Measurements from ENCODE around the gene AIMP1.

The AIMP1 gene

GRCh38 chr4:106368678-106369077 is 52.3 kb downstream of the AIMP1 start, which contains the start of gene GIMD1:
Gene GIMD1 (minus strand): TSS chr4:106368778. CDS start chr4:106367435, 1,343 bp downstream.
- Histone ChIP-seq H3K79me1 (ENCODE audit: low read depth, low read length) (no peaks in the 10 kb centered on the region), H3K27me3 (ENCODE audit: control insufficient read depth in 3 of 3, insufficient read depth in 3 of 3, low read depth in 1 of 3, low read length in 3 of 3) (no peaks in the 10 kb centered on the region), H2BK120ac (ENCODE audit: low read depth, low read length) (no peak within 1 kb of the TSS), H3K4ac (ENCODE audit: low read length) (no peak within 1 kb of the TSS), H4K8ac (ENCODE audit: low read depth, low read length) (no peak within 1 kb of the TSS), H3K27ac (replicated peaks; ENCODE audit: low read length) (no peak within 1 kb of the TSS), H4K91ac (ENCODE audit: low read depth, low read length, poor library complexity) (no peak within 1 kb of the TSS), H3K4me3 (ENCODE audit: low read length in 2 of 2) (no peak within 1 kb of the TSS), H3K9me3 (replicated peaks in 1 of 2; ENCODE audit: control insufficient read depth in 2 of 2, insufficient read depth in 1 of 2, low read depth in 1 of 2, low read length in 2 of 2) (no peaks in the 10 kb centered on the region), H3K4me1 (ENCODE audit: control insufficient read depth in 2 of 2, insufficient read depth in 1 of 2, low read depth in 1 of 2, low read length in 2 of 2) (peaks cover 0 to 7% of the 10 kb centered on the region in 2 donors), H3K18ac (ENCODE audit: low read length) (no peak within 1 kb of the TSS), H3K9ac (ENCODE audit: low read depth, low read length, poor library complexity) (no peak within 1 kb of the TSS), H2AK5ac (ENCODE audit: low read depth, low read length) (no peak within 1 kb of the TSS), H3K23ac (ENCODE audit: low read depth, low read length, poor library complexity) (no peak within 1 kb of the TSS), H2BK5ac (ENCODE audit: low read length) (no peak within 1 kb of the TSS), H2BK15ac (ENCODE audit: low read length) (no peak within 1 kb of the TSS), H2BK12ac (ENCODE audit: low read length) (no peak within 1 kb of the TSS), H3K14ac (ENCODE audit: low read length) (no peak within 1 kb of the TSS), H3K36me3 (replicated peaks in 1 of 2; ENCODE audit: control insufficient read depth in 2 of 2, insufficient read depth in 2 of 2, low read length in 2 of 2) (no peaks in the 10 kb centered on the region), H2AFZ (ENCODE audit: low read length) (peak within 1 kb of the TSS; percentile 81), H3K4me2 (ENCODE audit: insufficient read depth, low read length, poor library complexity, severe bottlenecking) (no peak within 1 kb of the TSS)
- DNase-seq (ENCODE audit: low spot score) = no peak
- WGBS, 2 donors (ENCODE audit: extremely low coverage in 2 of 2, insufficient read length in 2 of 2, insufficient replicate concordance in 1 of 2) = no CpG with 5 or more reads among the region's 5 CpGs

- Histone ChIP-seq H2BK120ac (ENCODE audit: low read depth, low read length) (no peak overlapping the region), H3K4me2 (ENCODE audit: insufficient read depth, low read length, poor library complexity, severe bottlenecking) (no peak overlapping the region), H3K14ac (ENCODE audit: low read length) (no peak overlapping the region), H3K4ac (ENCODE audit: low read length) (no peak overlapping the region), H4K8ac (ENCODE audit: low read depth, low read length) (no peak overlapping the region), H3K23ac (ENCODE audit: low read depth, low read length, poor library complexity) (no peak overlapping the region), H3K9ac (ENCODE audit: low read depth, low read length, poor library complexity) (no peak overlapping the region), H3K9me3 (replicated peaks in 1 of 2; ENCODE audit: control insufficient read depth in 2 of 2, insufficient read depth in 1 of 2, low read depth in 1 of 2, low read length in 2 of 2) (no peaks in the 10 kb centered on the region), H3K27ac (replicated peaks; ENCODE audit: low read length) (no peak overlapping the region), H3K27me3 (ENCODE audit: control insufficient read depth in 3 of 3, insufficient read depth in 3 of 3, low read depth in 1 of 3, low read length in 3 of 3) (no peaks in the 10 kb centered on the region), H2AK5ac (ENCODE audit: low read depth, low read length) (no peak overlapping the region), H3K4me3 (ENCODE audit: low read length in 2 of 2) (no peak overlapping the region), H4K91ac (ENCODE audit: low read depth, low read length, poor library complexity) (no peak overlapping the region), H3K4me1 (ENCODE audit: control insufficient read depth in 2 of 2, insufficient read depth in 1 of 2, low read depth in 1 of 2, low read length in 2 of 2) (peaks cover 0 to 7% of the 10 kb centered on the region in 2 donors), H2BK12ac (ENCODE audit: low read length) (no peak overlapping the region), H2BK5ac (ENCODE audit: low read length) (no peak overlapping the region), H3K36me3 (replicated peaks in 1 of 2; ENCODE audit: control insufficient read depth in 2 of 2, insufficient read depth in 2 of 2, low read length in 2 of 2) (no peaks in the 10 kb centered on the region), H3K18ac (ENCODE audit: low read length) (no peak overlapping the region), H2AFZ (ENCODE audit: low read length) (peak overlapping the region; percentile 81), H3K79me1 (ENCODE audit: low read depth, low read length) (no peaks in the 10 kb centered on the region), H2BK15ac (ENCODE audit: low read length) (no peak overlapping the region)
- peak; percentile 45 for DNase-seq (ENCODE audit: low spot score)
- no CpG with 5 or more reads among the region's 6 CpGs for WGBS, 2 donors (ENCODE audit: extremely low coverage in 2 of 2, insufficient read length in 2 of 2, insufficient replicate concordance in 1 of 2)
Measured at GRCh38 chr4:106369456-106370060, 53.2 kb downstream of the AIMP1 start.

GRCh38 chr4:106370214-106370613 is 53.9 kb downstream of the AIMP1 start:
- Histone ChIP-seq H3K4me1 (ENCODE audit: control insufficient read depth in 2 of 2, insufficient read depth in 1 of 2, low read depth in 1 of 2, low read length in 2 of 2) (peaks cover 0 to 7% of the 10 kb centered on the region in 2 donors), H2BK15ac (ENCODE audit: low read length) (no peak overlapping the region), H3K4ac (ENCODE audit: low read length) (no peak overlapping the region), H3K9ac (ENCODE audit: low read depth, low read length, poor library complexity) (no peak overlapping the region), H3K14ac (ENCODE audit: low read length) (no peak overlapping the region), H3K18ac (ENCODE audit: low read length) (no peak overlapping the region), H3K27me3 (ENCODE audit: control insufficient read depth in 3 of 3, insufficient read depth in 3 of 3, low read depth in 1 of 3, low read length in 3 of 3) (no peaks in the 10 kb centered on the region), H3K79me1 (ENCODE audit: low read depth, low read length) (no peaks in the 10 kb centered on the region), H4K91ac (ENCODE audit: low read depth, low read length, poor library complexity) (no peak overlapping the region), H3K27ac (replicated peaks; ENCODE audit: low read length) (no peak overlapping the region), H3K36me3 (replicated peaks in 1 of 2; ENCODE audit: control insufficient read depth in 2 of 2, insufficient read depth in 2 of 2, low read length in 2 of 2) (no peaks in the 10 kb centered on the region), H2AK5ac (ENCODE audit: low read depth, low read length) (no peak overlapping the region), H2BK12ac (ENCODE audit: low read length) (no peak overlapping the region), H2BK120ac (ENCODE audit: low read depth, low read length) (no peak overlapping the region), H4K8ac (ENCODE audit: low read depth, low read length) (no peak overlapping the region), H2AFZ (ENCODE audit: low read length) (peak overlapping the region; percentile 50), H3K9me3 (replicated peaks in 1 of 2; ENCODE audit: control insufficient read depth in 2 of 2, insufficient read depth in 1 of 2, low read depth in 1 of 2, low read length in 2 of 2) (no peaks in the 10 kb centered on the region), H2BK5ac (ENCODE audit: low read length) (no peak overlapping the region), H3K4me2 (ENCODE audit: insufficient read depth, low read length, poor library complexity, severe bottlenecking) (no peak overlapping the region), H3K23ac (ENCODE audit: low read depth, low read length, poor library complexity) (no peak overlapping the region), H3K4me3 (ENCODE audit: low read length in 2 of 2) (no peak overlapping the region)
- DNase-seq (ENCODE audit: low spot score) = no peak
- no CpG with 5 or more reads among the region's 2 CpGs for WGBS, 2 donors (ENCODE audit: extremely low coverage in 2 of 2, insufficient read length in 2 of 2, insufficient replicate concordance in 1 of 2)

- Histone ChIP-seq H3K14ac (ENCODE audit: low read length) (no peak overlapping the region), H3K79me1 (ENCODE audit: low read depth, low read length) (no peaks in the 10 kb centered on the region), H3K4me2 (ENCODE audit: insufficient read depth, low read length, poor library complexity, severe bottlenecking) (no peak overlapping the region), H3K27me3 (ENCODE audit: control insufficient read depth in 3 of 3, insufficient read depth in 3 of 3, low read depth in 1 of 3, low read length in 3 of 3) (no peaks in the 10 kb centered on the region), H3K23ac (ENCODE audit: low read depth, low read length, poor library complexity) (no peak overlapping the region), H2BK15ac (ENCODE audit: low read length) (no peak overlapping the region), H3K18ac (ENCODE audit: low read length) (no peak overlapping the region), H2AFZ (ENCODE audit: low read length) (no peak overlapping the region), H2BK12ac (ENCODE audit: low read length) (no peak overlapping the region), H3K4me1 (ENCODE audit: control insufficient read depth in 2 of 2, insufficient read depth in 1 of 2, low read depth in 1 of 2, low read length in 2 of 2) (no peaks in the 10 kb centered on the region), H3K27ac (replicated peaks; ENCODE audit: low read length) (no peak overlapping the region), H3K36me3 (replicated peaks in 1 of 2; ENCODE audit: control insufficient read depth in 2 of 2, insufficient read depth in 2 of 2, low read length in 2 of 2) (no peaks in the 10 kb centered on the region), H3K9ac (ENCODE audit: low read depth, low read length, poor library complexity) (no peak overlapping the region), H2AK5ac (ENCODE audit: low read depth, low read length) (no peak overlapping the region), H4K91ac (ENCODE audit: low read depth, low read length, poor library complexity) (no peak overlapping the region), H3K4ac (ENCODE audit: low read length) (no peak overlapping the region), H2BK5ac (ENCODE audit: low read length) (no peak overlapping the region), H3K4me3 (ENCODE audit: low read length in 2 of 2) (no peak overlapping the region), H4K8ac (ENCODE audit: low read depth, low read length) (no peak overlapping the region), H3K9me3 (replicated peaks in 1 of 2; ENCODE audit: control insufficient read depth in 2 of 2, insufficient read depth in 1 of 2, low read depth in 1 of 2, low read length in 2 of 2) (no peaks in the 10 kb centered on the region), H2BK120ac (ENCODE audit: low read depth, low read length) (no peak overlapping the region)
- no peak for DNase-seq (ENCODE audit: low spot score)
Measured at GRCh38 chr4:106371161-106371560, 54.8 kb downstream of the AIMP1 start.
